GM19468 (cell line): ENCODE data around the gene TBC1D14.
"Not testable (repeated sequence)": the region's sequence is repeated elsewhere in the genome, so short reads cannot be mapped to it uniquely, and the experiment has no call there.

Experiments
- ATAC-seq: cut with Tn5 transposase; IDR thresholded peaks from one replicate; pipeline ENCODE4 v1.9.1; 2021; ENCODE audit warnings: mild to moderate bottlenecking, moderate library complexity, moderate number of reproducible peaks; ENCODE audit not compliant: unreplicated experiment; ENCODE audit errors: extremely low read depth

TBC1D14 gene

DNA sequence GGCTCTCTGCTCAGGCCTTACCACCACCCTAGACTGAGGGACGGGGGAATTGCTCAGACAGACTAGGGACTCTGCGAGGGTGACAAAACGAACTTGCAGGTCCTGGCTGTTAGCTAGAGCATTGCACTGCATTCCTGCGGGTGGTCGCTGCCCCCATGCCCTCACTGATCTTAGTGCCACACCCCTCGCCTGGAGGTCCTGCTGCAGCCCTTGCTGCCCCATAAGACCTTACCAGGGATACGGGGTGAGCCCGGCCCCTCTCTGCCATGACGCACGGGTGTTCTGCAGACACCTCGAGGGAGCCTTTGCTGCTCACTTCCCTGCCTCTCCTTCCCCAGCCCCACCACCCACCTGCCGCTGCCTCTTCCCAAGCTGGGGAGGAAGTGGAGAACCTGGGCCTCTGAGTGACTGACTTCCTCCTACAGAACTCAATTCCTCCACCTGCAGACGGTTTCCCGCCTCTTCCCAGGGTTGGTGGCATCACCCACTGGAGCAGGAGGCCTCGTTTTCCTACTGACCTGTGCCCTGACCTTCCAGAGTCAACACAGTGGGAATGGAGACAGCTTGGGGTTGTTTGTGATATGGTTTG lies 19.8 kb upstream of the TBC1D14 start:
- no peak for ATAC-seq

DNA sequence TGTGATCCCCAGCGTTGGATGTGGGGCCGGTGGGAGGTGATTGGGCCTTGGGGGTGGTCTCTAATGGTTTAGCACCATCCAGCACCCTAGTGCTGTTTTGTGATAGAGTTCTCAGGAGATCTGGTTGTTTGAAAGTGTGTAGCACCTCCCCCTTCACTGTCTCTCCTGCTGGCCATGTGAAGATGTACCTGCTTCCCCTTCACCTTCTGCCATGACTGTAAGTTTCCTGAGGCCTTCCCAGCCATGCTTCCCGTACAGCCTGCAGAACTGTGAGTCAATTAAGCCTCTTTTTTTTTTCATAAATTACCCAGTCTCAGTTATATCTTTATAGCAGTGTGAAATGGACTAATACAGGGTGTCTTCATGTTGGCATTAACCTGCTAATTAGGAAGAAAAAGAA lies 19.3 kb upstream of the TBC1D14 start:
- no peak for ATAC-seq

DNA sequence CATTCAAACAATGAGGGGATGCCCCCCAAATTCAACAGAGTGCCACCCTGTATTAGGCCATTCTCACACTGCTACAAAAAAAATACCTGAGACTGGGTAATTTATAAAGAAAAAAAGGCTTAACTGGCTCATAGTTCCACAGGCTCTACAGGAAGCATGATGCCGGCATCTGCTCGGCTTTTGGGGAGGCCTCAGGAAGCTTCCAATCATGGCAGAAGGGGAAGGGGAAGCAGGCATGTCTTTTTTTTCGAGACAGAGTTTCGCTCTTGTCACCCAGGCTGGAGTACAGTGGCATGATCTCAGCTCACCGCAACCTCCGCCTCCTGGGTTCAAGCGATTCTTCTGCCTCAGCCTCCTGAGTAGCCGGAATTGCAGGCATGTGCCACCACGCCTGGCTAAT lies 18.7 kb upstream of the TBC1D14 start:
- ATAC-seq = not testable (repeated sequence)

DNA sequence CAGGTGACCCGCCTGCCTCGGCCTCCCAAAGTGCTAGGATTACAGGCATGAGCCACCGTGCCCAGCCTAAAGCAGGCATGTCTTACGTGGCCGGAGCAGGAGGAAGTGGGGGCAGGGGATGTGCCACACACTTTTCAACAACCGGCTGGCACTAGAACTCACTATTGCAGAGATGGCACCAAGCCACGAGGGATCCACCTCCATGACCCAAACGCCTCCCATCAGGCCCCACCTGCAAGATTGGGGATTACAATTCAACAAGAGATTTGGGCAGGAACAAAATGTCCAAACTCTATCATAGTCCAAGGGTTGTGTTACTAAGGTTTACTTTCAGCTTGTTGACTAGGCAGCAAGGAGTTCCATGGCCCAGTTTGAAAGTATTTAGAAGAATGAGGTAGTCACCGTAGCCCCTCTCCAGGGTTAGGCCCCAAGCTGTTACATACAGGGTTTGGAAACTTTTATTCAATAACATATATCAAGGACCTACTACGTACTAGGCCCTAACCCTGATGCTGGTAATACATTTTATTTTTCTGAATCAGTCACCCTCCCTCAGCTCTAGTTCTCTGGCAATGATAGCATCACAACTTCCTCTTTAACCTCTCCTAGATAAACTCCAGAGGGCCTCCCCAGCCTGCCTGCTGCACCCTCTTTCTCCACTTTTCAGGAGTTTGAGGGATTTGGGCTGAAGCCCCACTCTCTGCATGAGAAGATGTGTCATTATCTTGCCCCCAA lies 18.0 kb upstream of the TBC1D14 start:
- ATAC-seq = no peak

DNA sequence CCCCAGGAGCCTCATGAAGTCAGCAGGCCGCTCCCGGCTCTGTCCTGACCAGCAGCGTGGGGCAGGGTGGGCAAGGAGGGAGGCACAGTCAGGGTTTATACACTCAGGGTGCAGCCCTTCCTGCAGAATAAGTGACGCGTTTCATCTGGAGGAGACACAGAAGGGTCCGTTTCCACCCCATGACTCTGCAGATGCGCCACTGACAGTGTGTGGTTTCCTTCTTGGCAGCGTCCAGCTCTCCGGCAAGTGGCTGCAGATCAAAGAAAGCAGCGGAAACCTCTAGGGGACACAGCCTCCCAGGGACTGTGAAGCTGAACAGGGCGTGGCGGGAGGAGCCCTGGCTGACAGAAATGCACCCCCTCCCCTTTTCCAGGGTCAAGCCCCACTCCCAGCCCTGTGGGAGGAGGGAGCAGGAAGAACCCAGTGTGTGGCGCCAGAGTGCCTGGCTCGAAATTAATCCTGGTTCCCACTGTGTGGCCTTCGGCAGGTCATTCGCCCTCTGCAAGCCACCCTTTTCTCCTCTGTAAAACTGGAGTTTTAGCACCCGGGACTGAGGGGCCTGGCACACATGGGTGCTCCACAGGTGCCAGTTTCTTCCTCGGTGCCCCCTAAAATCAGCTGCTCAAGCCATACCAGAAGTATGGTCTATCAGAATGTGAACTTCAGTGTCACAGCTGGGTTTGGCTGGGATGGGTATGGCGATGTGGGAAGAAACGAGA lies 17.3 kb upstream of the TBC1D14 start:
- no peak for ATAC-seq

DNA sequence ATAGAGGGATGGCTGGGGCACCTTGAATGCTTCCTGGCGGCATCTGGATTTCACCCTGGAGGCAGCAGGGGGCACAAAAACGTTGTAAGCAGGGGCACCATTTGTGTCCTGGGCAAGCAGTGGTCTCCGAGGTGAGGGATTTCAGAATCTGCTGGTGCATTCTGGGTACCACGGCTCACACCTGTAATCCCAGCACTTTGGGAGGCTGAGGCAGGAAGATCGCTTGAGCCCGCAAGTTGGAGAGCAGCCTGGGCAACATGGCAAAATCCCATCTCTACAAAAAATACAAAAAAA lies 16.8 kb upstream of the TBC1D14 start:
- ATAC-seq = no peak

DNA sequence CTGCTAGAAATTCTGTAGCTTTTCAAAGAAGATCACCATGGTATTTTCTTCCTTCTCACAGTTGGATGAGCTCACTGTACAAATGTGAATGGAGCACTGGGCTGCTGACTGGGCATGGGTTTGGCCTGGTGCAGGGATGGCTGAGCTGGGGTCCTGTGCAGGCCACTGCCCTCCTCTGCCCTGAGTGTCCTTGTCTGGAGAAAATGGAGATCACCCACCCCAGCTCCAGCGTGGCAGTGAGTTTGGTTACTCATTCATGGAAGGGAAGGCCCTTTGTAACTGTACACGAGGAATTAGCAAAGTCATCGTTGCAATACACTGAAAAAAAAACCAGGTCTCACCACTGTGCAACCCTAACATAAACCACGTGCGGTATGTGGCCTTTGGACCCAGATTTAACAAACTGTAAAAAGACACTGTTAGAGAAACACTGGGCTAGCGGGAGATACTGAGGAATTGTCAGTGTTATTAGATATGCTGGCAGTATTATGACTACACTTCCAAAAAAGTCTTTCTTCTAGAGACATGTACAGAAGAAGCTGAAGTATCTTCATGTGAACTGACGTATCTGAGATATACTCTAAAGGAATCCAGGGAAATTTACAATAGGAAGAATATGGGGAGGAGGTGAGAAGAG lies 16.1 kb upstream of the TBC1D14 start:
- no peak for ATAC-seq

DNA sequence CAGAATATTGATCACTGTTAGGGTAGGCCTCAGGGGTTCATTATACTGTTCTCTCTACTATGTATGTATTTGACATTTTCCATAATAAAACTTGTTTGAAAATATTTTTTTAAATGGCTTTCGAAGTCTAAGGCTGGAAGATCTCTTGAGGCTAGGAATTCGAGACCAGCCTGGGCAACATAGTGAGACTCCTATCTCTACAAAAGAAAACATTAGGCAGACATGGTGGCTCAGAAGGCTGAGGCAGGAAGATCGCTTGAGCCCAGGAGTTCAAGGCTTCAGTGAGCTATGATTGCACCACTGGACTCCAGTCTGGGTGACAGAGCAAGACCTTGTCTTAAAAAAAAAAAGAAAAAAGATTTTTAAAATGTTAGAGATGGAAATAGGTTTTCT lies 15.5 kb upstream of the TBC1D14 start:
- no peak for ATAC-seq

DNA sequence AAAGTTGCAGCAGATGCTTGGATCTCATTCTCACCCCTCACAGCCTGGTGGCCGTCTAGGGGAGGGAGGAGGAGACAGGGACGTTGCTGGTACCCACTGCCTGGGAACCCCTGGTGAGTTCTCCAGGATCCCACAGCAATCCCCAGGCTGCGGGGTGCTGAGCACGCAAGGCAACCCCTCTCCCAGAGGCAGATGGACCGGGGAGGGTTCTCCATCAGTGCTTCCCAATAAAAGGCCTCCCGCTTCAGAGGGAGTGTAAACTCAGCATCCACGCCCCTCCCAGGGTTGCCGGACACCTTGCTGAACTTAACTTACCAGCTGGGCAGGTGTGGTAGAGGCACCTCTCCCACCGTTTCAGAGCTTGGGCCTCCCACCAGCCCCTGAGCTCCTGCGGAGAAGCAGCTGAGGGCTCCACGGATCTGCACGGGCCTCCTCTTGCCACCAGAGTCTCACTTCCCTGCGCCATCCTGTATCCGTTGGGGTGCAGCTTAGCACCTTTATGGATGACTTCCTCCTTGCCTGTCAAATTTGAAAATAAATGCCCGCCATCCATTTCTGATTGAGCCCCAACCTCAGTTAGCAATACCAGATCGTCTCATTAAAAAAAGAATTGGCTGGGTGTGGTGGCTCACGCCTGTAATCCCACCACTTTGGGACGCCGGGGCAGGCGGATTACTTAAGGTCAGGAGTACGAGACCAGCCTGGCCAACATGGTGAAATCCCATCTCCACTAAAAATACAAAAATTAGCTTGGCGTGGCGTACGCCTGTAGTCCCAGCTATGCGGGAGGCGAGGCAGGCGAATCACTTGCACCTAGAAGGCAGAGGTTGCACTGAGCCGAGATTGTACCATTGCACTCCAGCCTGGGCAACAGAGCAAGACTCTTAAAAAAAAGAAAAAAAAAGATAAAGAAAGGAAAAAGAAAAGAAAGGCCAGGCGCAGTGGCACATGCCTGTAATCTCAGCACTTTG lies 14.8 kb upstream of the TBC1D14 start:
- ATAC-seq = no peak

DNA sequence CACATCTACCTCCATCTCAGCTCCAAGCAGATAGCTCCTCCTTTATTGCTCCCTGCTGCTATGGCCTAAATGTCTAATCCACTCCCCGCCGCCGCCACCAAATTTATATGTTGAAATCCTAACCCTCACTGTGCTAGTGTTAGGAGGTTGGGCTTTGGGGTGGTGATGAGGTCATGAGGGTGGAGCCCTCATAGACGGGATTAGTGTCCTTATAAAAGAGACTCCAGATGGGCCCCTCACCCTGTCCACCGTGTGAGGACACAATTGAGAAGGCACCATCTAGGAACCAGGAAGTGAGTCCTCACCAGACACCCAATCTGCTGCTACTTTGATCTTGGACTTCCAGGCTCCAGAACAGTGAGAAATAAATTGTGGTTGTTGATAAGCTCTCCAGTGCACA lies 13.6 kb upstream of the TBC1D14 start:
- no peak for ATAC-seq

DNA sequence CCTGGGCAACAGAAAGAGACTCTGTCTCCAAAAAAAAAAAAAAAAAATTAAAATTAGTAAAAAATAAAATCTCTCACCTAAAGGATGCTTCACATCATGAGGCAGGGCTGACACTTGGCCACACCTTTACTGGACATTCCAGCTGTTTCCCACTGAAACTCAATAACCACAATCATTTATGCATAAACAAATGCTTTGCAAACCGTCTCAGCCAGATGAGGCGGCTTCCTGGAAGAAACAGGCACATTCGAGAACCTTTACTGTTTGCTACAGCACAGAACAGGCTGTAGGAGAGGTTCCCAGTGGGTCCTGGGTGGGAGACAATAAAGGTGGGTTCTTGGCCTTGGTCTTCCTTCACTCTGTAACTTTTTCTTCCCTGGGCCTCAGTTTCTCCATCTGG lies 10.9 kb upstream of the TBC1D14 start:
- ATAC-seq = no peak

DNA sequence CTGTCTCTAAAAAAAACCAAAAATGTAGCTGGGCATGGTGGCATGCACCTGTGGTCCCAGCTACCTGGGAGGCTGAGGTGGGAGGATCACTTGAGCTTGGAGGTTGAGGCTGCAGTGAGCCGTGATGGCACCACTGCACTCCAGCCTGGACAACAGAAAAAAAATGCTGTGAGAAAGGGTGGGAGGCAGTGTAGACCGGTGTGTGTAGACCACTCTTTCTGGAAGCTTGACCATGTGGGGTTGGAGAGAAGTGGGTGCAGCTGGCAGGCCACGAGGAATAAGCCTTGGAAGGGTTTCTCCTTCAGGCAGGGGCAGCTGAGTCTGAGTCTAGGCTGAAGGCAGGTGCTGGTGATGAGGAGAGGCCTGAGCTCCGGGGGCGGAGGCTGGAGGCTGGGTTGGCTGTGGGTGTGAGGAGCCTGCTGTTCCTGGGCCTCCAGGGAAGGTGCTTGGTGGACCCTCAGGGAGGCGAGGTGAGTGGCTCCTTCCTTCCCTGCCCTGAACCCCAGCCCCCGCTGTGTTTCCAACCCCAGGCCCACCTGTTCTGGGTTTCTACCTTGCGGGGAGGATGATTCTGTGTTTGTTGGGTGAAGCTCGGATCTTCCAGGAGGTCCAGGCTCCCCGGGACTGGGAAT lies 9.3 kb upstream of the TBC1D14 start:
- no peak for ATAC-seq

DNA sequence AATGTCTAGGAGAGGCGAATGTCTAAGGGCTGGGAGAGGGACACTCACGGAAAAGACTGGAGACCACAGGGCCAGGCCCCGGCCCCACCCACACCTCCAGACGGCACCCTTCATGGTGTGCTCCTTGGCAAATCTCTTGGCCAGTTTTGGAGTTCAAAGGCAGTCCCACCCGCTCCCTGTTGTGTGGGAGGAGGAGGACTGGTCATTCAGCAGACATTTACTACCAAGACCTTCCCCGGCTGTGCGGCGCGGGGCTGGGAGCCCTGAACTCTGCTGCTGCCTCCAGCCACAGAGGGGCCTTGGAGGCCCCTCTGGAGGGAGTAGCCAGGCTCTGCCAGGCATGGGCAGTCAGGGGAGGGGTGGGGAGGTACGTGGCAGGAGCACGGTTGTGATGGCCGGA lies 8.7 kb upstream of the TBC1D14 start:
- ATAC-seq = no peak

DNA sequence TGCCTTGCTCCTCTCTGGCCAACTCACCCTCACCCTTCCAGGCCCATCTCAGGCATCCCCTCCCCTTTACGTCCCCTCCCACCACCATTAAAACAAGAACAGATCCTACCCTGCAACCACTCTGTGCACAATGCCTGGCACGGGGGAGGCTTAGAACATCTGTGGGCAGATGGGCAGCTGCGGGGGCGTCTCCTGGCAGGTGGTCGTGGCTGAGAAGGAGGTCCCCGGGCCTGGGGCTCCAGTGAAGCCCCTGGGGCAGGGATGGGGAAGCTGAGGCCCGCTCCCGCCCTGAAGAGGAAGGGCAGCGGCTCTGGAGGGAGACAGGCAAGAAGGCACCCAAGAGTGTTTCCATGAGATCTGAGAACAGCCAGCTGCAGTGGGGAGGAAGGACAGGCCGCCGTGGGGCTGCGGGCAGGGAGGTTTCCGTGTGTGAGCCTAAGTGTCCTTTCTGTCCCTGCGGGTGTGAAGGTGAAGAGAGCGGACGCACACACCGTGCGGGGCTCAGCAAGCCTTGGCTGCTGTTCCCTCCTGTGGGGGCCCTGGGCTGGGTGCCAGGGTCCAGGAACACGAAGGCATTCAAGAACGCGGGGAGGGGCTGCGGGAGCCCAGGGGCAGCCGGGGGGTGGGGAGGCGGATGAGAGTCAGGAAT lies 7.8 kb upstream of the TBC1D14 start:
- ATAC-seq = no peak

DNA sequence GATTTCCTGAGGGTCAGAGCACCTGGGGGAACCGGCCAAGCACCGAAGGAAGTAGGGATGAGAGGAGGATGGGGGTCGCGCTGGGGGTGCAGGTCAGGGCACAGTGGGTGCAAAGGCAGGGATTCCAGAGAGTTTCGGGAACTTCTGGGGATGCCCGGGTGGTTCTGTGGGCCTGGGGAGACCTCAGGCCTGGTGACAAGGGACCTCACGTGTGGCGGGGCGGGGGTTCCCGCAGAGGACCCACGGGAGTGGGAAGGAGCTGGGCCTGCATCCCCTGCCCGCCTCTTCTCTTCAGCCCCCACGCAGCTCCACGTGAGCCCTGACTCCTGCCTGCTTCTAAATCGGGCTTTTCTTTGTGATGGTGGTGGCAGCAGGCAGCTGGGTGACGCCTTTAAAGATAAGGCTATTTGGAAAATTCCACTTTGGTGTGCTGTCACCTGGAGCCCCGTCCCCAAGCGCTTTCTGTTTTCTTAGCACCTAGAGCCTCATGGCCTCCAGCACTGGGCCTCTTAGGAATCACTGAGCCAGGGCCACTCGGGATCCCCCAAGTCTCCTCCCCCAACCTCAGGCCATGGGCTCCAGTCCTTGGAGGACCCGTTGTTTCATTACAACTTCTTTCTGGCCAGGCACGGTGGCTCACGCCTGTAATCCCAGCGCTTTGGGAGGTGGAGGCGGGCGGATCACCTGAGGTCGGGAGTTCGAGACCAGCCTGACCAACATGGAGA lies 7.1 kb upstream of the TBC1D14 start:
- no peak for ATAC-seq

DNA sequence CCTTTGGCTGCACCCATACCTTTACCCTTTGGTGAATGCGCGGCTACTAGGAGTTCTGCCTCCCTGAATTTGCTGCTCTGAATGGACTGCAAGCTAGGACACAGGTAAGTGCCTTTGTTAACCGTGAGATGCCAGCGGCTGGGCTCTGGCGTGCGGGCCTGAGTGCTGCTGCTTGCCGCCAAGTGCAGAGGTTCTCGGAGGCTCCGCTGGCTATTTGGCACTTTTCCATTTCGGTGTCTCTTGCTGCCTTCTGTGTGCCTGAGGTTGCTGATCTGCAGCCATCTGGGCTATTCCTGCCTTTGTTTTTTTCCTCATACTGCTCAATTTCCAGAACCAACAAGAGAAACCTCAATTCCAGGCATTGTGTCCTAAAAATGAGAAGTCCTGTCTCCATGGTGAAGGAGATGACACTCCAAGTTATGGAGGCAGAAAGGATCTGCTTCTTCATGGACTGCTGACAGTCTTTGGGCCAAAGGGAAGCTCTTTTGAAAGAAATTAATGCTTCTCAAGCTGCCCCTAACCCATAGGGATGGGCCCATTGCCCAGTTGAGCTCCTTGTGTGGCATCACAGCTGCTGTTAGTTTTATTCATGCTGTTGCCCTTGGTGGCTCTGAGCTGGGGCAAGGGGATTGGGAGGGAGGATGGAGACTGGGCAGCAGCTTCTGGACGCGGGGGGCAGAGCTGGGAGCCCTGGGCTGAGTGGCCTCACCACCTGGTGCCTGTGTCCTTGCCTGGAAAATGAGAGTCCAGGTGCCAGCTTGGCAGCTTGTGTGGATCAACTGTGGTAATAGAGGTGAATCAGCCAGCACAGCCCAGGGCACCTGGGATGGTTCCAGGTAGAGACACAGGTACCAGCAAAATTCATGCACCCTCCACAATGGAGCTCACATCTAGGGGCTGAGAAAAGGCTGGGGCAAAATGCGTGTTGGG lies 3.8 kb upstream of the TBC1D14 start:
- ATAC-seq = no peak

DNA sequence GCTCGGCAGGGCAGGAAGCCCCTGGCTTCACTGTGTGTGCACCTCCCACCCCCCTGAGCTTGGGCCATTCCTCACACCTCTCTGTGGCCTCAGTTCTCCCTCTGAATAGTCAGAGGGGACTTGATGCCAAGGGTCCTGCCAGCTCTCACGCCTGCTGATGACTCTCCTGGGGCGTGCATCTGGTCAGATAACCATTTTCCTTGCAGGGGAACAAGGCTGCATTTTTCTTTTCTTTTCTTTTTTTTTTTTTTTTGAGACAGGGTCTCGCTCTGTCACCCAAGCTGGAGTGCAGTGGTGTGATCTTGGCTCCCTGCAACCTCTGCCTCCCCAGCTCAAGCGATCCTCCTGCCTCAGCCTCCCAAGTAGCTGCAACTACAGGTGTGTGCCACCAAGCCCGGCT lies 3.1 kb upstream of the TBC1D14 start:
- ATAC-seq = not testable (repeated sequence)
